ENCODE measurements around the gene ARHGEF1.
"Not testable (repeated sequence)": the region's sequence is repeated elsewhere in the genome, so short reads cannot be mapped to it uniquely, and the experiment has no call there.

The ARHGEF1 gene

DNA sequence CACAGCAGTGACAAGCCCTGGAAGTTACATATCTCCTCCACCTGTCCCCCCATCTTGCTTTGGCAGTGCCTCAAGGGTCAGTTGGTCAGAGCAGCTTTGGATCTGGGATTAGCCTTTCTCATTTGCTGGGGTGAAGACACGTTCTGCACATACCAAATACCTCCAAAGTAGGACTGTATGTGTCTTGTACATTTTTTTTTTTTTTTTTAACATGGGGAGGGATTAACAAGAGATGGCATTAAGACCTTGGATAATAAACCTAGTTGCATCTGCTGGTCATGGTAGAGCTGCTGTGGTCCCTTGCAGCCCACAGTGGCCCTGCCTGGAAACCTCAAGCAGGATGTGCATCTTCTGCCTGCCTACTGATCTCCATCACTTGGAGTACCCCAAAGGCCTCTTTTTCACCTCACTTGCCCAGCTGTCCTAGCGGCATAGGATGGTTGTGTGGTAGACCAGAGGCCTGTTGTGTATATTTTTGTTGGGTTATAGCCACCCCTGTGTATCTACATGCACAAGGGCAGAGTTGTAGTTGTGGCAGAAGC lies 20.5 kb upstream of the ARHGEF1 start:
- DNase-seq (ENCODE audit: low spot score): no peak

DNA sequence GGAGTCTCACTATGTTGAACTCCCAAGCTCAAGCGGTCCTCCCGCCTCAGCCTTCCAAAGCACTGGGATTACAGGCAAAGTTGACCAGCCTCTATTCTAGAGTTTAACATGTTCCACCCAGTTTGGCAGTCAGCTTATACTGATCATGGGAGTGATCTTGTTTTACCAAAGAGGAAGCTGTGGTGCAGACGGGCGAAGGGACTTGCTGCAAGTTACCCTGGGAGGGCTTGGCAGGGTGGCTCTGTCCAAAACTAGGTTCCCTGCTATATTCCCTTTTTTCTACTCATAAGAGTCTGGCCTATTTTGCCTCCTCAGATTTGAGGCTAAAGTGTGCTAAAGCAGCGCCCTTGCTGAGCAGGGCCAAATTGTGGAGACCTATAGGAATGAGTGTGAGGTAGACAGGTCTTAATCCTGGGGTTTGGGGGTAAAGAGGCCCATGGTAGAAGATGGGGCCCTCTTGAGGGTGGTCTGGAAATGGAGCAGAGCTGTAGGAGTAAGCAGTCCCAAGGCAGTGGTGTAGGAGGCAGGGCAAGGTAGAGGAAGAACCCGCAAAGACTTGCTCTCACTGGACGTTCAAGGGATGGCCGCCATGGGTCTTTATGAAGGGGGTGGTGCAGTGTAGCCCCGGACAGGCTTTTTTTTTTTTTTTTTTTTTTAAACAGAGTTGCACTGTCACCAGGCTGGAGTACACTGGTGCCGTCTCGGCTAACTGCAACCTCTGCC lies 19.6 kb upstream of the ARHGEF1 start:
- no peak for DNase-seq (ENCODE audit: low spot score)

DNA sequence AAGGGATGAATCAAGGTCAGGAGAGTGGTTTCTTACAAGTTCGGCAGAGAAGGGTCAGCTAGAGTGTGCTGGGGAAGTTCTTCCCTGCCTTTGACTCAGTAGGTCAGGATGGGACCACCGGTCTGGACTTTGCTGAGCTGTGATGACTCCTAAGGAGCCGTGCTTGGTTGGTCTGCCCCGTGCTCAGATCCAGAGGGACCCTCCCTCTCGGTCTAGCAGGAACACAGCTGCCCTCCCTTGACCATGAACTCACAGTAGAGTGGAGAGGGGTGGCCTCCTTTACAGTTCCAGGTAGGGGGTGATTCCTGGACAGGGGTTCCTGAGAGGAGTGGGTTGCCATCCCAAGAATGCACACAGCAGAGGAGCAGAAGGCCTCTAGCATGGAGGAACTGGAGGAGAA lies 18.6 kb upstream of the ARHGEF1 start:
- no peak for DNase-seq (ENCODE audit: low spot score)

DNA sequence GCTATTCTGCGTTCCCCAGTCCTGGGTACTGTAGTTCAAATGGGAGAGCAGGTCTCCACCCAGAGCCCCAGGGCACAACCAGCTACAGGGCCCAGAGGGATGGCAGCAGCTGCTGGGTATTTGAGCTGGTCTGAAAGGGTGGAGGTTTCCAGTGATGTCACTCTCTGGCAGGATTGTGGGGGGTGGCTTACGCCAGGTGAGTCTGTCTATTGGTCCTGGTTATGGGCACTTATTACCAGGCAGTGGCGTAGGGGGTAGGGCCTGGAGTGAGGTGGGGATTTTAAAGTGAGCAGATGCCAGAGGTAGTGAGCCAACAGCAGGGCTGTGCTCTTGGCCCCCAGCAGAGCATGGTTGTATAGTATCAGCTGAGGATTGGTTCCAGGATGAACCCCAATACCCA lies 16.7 kb upstream of the ARHGEF1 start:
- DNase-seq (ENCODE audit: low spot score): no peak

DNA sequence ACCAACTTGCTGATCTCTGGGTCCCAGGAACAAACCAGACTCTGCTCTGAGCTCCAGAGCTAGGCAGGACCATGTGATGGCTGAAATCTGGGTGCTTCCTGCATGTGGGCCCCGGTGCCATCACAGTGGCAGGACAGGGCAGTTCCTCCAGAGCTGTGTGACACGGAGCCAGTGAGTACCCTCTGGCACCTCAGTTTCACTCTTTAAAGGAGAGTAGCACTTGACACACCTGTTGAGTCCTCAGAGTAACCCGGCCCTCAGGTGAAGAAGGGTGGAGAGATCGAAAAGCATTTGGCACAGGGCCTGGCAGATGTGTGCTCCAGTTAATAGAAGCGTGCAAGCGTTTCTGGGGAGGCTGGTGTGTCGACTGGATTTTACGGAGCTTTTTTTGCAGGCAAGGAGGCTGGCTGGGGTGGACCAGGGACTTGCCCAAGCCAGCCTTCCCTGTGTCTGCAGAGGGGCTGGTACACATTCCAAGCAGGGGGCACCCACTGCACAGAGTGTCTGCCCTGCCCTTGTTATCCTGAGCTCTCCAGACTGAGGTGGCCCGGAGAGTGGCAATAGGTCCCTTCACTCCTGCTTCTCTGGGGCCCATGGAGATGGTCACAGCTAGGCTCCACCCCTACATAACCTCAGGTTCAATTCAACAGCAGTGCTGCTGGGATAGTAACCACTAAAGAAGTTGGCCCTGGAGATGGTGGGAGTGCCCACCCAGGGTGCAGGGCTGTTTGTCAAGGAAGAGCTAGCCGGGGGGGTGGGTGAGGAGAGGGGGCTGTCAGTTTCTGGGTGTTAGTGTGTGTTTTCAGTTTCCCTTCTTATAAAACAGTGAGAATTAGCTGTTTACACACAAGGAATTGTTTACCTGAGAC lies 14.6 kb upstream of the ARHGEF1 start:
- DNase-seq (ENCODE audit: low spot score): no peak

DNA sequence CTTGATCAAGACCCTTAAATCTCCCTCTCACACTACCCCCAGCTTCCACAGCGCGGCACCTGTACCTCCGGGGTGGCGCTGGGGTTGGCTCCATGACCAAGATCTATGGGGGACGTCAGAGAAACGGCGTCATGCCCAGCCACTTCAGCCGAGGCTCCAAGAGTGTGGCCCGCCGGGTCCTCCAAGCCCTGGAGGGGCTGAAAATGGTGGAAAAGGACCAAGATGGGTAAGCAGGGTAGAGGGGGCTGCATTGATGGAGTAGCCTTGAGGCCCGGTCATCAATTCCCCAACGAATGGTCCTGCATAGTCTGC lies 14.0 kb upstream of the ARHGEF1 start:
- DNase-seq (ENCODE audit: low spot score): no peak

DNA sequence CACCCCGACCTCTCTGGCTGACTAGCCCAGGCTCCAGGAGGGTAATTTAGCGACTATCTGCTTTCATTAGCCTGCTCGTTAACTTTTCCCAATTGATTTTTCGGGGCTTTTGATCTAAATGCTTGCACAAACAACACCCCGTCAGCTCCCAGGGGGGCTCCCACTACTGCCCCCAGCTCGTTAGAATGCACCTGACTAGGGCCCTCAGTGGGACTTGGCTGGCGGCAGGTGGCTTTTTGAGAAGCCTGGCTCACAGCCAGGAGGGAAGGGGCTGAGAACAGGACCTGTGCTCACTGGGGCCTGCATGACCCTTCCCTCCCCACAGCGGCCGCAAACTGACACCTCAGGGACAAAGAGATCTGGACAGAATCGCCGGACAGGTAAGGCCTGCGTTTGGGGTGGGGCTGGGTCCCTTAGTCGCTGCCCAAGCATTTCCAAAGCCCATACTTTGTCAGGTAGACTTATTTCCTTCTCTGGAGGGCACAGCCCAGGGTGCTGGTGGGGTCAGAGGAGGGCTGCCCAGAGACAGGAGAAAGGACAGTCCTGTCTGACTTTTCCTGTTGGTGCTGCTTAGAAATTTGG lies 13.5 kb upstream of the ARHGEF1 start:
- DNase-seq (ENCODE audit: low spot score): no peak

DNA sequence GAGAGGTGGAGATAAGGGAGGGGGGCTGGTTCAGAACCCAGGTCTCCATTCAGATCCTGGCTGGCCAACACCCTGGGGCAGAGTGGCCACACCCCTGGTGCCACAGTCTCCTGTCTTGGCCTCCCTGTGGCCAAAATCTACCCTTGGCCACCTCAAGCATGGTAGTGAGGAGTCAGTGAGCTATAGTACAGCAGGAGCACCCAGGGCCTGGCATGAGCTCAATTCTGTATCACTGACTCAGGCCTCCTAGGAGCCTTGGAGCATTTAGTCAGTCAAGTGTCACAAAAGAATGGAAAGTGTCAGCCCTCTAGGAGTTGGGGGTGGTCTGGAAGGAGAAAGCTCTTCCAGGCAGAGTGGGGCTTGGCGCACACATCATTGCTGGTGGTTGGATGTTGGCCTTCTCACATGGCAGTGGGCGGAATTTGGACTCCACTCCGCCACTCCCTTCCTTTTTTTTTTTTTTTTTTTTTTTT lies 12.5 kb upstream of the ARHGEF1 start:
- no peak for DNase-seq (ENCODE audit: low spot score)

DNA sequence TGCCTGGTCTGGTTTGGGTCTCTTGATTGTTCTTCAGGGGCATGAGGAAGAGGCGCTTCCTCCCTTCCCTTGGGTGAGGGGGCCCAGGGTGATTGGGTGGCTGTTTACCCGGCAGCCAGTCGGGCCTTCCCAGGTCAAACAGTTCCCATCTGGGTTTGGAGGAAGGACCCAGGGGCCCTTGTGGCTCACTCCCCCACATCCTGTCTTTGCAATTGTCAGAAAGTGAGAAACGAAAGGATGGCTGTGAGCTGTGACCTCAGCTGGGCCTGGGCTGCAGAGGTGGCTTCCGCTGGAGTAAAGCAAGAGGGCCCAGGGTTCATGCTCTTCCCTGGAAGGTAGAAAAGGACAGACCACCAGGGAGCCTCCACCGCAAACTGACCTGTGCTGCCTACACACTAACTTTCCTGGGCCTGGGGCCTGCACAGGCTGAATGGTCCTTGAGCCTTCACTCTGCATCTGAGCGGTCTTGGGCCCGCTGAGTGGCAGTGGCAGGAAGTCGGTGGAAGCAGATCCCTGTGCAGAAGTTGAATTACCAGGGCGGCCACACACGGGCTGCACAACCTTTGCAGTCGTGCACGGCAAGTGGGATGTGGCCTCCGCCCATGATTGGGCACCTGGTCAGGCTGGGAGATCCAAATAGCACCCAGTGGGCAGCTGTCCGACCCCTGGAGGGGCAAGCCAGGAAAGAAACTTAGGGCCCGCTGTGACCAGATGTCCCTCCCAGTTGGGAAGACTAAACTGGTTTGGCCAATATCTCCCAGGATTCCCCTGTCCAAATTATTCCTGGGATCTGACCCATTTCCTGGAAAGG lies 11.2 kb upstream of the ARHGEF1 start:
- peak; percentile 75 for DNase-seq (ENCODE audit: low spot score)

DNA sequence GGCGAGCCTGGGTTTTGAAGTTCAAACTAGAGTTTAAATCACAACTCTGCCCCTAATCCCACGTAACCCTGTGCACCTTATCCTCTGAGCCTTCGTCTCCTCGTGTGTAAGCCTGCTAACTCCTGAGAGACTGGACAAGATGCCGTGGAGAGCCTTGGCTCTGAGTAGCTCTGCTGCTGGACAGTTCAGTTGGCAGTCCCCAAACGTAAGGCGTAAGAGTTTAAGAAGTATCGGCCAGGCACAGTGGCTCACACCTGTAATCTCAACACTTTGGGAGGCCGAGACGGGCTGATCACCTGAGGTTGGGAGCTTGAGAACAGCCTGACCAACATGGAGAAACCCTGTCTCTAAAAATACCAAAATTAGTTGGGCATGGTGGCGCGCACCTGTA lies 10.6 kb upstream of the ARHGEF1 start:
- no peak for DNase-seq (ENCODE audit: low spot score)

DNA sequence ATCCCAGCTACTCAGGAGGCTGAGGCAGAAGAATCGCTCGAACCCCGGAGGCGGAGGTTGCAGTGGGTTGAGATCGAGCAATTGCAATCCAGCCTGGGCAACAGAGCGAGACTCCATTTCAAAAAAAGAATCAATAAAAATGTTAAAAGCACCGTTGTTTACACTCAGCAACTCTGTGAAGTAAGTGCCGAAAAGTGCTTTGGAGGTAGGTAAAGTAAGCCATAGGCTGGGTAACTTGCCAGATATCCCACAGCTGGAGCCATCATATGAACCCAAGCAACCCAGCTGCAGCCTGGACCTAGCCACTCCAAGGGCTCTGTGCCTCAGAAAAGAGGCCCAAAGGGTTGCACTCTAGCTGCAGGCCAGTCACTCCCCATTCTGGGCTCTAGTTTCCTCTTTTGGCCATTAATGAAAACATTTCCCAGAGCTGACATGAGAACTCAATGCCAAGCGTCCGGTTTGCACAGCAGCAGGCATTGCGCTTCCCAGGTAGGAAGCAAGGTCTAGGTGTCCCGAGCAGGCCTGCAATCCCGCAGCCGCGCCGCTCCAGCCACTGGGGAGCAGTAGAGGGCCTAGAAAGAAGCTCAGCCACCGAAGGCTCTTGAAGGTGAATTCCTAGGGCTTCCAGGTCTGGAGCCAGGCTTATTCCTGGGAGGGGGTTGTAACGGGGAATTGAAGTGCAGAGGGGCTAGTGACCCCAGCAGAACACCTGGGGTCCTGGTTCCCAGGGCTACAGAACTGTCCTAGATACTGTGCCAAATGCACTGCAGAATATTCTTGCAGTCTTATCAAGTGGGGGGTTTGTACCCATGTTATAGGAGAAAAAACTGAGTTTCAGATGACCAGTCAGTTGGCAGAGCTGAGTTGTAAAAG lies 10.0 kb upstream of the ARHGEF1 start:
- DNase-seq (ENCODE audit: low spot score): peak; percentile 47

DNA sequence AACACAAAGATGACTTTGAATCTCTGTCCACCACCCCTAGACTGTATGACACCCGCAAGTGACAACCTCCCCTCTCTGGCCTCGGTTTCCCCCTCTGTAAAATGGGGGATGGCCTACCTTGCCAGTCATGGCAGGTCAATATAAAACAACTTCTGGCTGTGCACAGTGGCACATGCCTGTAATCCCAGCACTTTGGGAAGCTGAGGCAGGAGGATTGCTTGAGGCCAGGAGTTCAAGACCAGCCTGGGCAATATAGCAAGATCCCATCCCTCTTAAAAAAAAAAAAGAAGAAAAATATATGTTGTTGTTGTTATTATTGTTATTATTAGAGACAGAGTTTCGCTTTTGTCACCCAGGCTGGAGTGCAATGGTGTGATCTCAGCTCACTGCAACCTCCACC lies 7.0 kb upstream of the ARHGEF1 start:
- not testable (repeated sequence) for DNase-seq (ENCODE audit: low spot score)

DNA sequence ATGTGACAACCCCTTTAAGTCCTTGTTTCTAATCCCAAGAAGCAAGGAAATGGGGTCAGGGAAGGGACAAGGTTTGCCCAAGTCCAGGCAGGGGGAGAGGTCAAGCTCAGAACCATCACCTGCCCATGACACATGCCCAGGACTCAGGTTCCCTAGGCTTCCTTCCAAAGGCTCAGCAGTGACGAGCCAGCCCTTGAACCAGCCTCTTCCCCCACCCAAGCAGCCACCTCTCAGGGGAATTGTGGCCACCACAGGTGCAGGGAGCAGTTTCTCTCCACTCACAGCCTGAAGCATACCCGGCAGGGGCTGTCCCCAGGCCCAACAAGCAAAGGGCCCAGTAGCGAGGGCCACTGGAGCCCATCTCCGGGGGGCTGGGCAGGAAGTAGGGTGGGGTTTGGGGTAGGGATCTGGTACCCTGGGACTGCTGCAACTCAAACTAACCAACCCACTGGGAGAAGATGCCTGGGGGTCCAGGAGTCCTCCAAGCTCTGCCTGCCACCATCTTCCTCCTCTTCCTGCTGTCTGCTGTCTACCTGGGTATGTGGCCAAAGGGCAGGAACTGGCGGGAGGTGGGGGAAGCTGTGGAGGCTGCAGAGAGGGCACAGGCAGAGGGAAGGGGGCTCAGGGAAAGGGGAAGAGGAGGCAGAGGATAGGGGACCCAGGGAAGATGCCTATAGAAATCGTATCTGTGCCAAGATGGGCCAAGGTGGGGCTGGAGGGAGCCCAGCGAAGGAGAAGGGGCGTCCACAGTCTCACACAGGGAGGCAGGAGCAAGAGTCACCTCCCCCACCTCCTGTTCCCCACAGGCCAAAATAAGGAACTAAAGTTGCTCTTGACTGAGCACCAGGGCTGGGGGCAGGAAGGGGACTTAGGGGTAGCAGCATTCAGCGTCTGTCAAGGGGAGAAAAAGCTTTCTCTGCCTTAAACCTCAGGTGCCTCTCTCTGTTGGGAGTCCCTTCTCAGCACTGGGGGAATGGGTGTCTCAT lies 5.8 kb upstream of the ARHGEF1 start, which contains the start of gene CD79A:
Gene CD79A, plus strand, starts transcription at position 433 of the 986 bp plus-strand sequence. Its CDS starts 26 bp downstream, at position 459.
- peak; percentile 82 for DNase-seq (ENCODE audit: low spot score)

DNA sequence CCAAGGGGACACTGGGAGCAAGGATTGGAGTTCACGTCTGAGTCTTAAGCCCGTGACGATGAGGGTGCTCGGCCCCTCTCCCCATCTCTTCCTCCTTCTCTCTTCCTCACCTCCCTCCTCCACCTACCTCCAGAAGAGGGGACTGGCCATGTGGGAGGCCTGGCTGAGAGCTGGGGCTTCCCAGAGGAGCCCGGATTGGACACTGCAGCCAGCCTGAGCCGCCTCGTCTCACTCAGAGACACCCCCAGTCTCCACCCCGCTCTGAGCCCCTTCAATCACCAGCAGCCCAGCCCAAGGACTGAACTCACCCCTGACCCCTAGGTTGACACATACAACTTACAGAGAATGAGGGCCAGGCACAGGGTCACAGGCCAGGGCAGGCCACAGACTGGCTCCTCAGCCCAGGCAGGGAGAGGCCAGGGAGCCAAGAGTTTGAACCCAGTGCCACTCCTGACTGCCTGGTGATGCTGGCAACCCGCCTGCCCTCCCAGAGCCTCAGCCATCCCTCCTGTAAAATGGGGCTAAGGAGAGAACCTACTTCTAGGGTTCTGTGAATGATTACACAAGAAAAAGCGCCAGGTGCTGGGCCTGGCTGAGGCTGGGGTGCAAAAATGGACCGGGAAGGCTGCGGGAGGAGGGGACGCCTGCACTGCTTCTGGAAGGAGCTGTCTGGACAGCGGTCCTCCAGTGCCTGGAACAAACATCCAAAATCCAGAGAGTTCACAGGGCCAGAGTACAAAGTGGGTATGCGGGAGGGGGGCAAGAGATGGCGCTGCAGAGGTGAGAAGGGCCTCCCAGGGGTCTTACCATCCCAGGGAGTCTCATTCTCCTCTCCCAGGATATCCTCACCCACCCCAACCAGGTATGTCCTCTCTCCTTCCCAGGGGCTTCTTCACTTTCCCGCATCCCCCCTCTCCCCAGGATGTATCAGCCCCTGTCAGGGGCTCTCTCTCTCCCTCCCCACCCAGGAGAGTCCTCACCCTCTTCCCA lies 4.8 kb upstream of the ARHGEF1 start:
- no peak for DNase-seq (ENCODE audit: low spot score)

DNA sequence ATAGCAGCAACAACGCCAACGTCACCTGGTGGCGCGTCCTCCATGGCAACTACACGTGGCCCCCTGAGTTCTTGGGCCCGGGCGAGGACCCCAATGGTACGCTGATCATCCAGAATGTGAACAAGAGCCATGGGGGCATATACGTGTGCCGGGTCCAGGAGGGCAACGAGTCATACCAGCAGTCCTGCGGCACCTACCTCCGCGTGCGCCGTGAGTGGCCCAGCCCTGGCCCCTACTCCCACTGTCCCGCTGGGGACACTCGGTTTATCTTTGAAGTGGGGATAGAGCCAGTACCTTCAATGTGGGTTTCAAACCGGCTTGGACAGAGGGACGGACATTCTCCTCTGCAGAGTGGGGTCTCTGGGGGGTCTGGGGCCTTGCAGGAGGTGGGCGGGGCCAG lies 3.9 kb upstream of the ARHGEF1 start:
- no peak for DNase-seq (ENCODE audit: low spot score)

DNA sequence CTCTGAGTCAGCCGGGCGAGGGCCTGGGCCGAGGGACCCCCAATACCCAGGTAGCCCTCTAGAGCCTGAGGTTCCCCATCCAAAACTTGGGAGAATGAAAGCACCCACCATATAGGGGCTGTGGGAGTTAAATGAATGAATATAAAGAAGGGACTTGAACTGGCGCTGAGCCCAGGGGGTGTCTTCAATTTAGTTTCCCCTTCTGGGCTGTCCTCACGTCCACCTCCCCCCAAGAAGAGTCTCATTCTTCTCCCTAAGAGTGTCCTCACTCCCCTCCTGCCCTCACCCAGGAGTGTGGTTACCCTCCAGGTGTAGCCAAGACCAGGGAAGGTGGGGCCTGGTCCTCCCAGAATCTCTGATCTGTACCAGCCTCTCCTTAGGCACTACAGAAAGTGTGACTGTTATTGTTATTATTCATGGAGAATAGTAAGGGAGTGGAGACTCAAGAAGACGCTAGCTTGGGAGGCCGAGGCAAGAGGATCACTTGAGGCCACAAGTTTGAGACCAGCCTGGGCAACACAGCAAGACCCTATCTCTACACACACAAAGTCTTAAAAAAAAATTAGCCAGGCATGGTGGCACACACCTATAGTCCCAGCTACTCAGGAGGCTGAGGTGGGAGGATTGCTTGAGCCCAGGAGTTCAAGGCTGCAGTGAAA lies 3.2 kb upstream of the ARHGEF1 start:
- DNase-seq (ENCODE audit: low spot score): no peak

DNA sequence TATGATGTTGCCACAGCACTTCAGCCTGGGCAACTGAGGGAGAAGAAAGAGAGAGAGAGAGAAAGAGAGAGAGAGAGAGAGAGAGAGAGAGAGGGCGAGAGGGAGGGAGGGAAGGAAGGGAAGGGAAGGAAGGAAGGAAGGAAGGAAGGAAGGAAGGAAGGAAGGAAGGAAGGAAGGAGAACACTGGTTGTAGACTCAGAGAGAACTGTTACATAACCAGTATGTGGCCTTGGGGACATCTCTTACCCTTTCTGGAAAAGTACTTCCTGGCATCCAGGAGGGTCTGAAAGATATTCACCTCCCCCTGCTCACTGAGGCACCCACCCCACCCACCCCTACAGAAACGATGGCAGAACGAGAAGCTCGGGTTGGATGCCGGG lies 2.7 kb upstream of the ARHGEF1 start:
- no peak for DNase-seq (ENCODE audit: low spot score)

DNA sequence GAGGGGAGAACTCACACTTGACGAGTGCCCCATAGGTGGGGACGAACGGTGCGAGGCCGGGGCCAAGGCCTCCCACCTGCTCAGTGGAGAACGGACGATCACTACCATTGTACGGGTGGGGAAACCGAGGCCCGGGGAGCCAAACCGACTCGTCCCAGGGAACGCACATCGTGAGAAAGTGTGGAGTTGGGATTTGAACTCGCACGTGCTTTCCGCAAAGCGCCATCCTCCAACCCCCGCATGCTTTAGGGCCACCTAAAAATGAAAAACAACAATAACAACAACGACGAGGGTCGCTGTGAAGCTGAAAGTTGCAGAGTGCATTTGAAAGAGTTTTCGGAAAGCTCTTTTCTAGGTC lies 458 bp downstream of the ARHGEF1 start:
- DNase-seq (ENCODE audit: low spot score): no peak
